AG09319 (cell line): ENCODE data around the gene COL6A1.

Experiments used
- DNase-seq: peaks from one replicate; pipeline ENCODE4 v3.0.0-alpha.2; 2010; ENCODE audit warnings: low read depth; ENCODE audit errors: extremely low read depth
- CTCF ChIP-seq: IDR thresholded peaks from 2 replicates; pipeline ENCODE4 v1.5.1; 2011; ENCODE audit warnings: low read depth, mild to moderate bottlenecking, inconsistent platforms, low read length, moderate library complexity

The COL6A1 gene

GRCh38 chr21:46018615-46019014 lies 37.0 kb downstream of the COL6A1 start:
- no peak for DNase-seq
- no peak for TF ChIP-seq CTCF

- TF ChIP-seq CTCF: no peak
- no peak for DNase-seq
Measured at GRCh38 chr21:46020581-46020980, 39.0 kb downstream of the COL6A1 start.

GRCh38 chr21:46021398-46021797 lies 39.8 kb downstream of the COL6A1 start:
- no peak for DNase-seq
- no peak for TF ChIP-seq CTCF

GRCh38 chr21:46021978-46022544 lies 40.5 kb downstream of the COL6A1 start:
- DNase-seq: peak; percentile 39
- TF ChIP-seq CTCF: no peak

GRCh38 chr21:46022551-46023525 lies 41.3 kb downstream of the COL6A1 start:
- no peak for DNase-seq
- no peak for TF ChIP-seq CTCF

GRCh38 chr21:46023555-46023954 lies 42.0 kb downstream of the COL6A1 start:
- no peak for TF ChIP-seq CTCF

GRCh38 chr21:46024141-46024540 lies 42.6 kb downstream of the COL6A1 start:
- no peak for DNase-seq
- TF ChIP-seq CTCF: no peak

More at GRCh38 chr21:46023555-46023954, 42.0 kb downstream of the COL6A1 start:
- DNase-seq: no peak
